CD4-positive, alpha-beta T cell treated with Interleukin-12 subunit alpha and Interleukin-12 subunit beta, for 1 hour (primary cell): ENCODE measurements around the gene ZBTB16.

Experiments used
- DNase-seq: peaks from one replicate; pipeline ENCODE4 v3.0.0-alpha.2; 2020

Gene ZBTB16

GRCh38 chr11:114250993-114251814 is 191.7 kb downstream of the ZBTB16 start:
- no peak for DNase-seq

GRCh38 chr11:114251815-114252337 is 192.4 kb downstream of the ZBTB16 start:
- DNase-seq = no peak

- DNase-seq = no peak
Observed at GRCh38 chr11:114252767-114253166, 193.3 kb downstream of the ZBTB16 start.

GRCh38 chr11:114253771-114254170 is 194.3 kb downstream of the ZBTB16 start:
- DNase-seq = no peak

GRCh38 chr11:114254571-114255146 is 195.1 kb downstream of the ZBTB16 start:
- DNase-seq = no peak

GRCh38 chr11:114255289-114255688 is 195.8 kb downstream of the ZBTB16 start:
- no peak for DNase-seq

GRCh38 chr11:114256176-114256966 is 196.9 kb downstream of the ZBTB16 start:
- no peak for DNase-seq

- DNase-seq = no peak
Observed at GRCh38 chr11:114256967-114257286, 197.4 kb downstream of the ZBTB16 start.

GRCh38 chr11:114257621-114258558 is 198.4 kb downstream of the ZBTB16 start:
- DNase-seq = no peak

GRCh38 chr11:114258696-114259095 is 199.2 kb downstream of the ZBTB16 start:
- no peak for DNase-seq

GRCh38 chr11:114259124-114259526 is 199.6 kb downstream of the ZBTB16 start:
- DNase-seq = no peak

- no peak for DNase-seq
Observed at GRCh38 chr11:114259551-114259983, 200.1 kb downstream of the ZBTB16 start.

- DNase-seq = no peak
Observed at GRCh38 chr11:114260077-114260476, 200.6 kb downstream of the ZBTB16 start.

- no peak for DNase-seq
Observed at GRCh38 chr11:114260483-114260882, 201.0 kb downstream of the ZBTB16 start.

- DNase-seq = no peak
Observed at GRCh38 chr11:114261791-114262190, 202.3 kb downstream of the ZBTB16 start.

GRCh38 chr11:114262681-114263512 is 203.4 kb downstream of the ZBTB16 start:
- peak; percentile 26 for DNase-seq

- DNase-seq = no peak
Observed at GRCh38 chr11:114263513-114264170, 204.1 kb downstream of the ZBTB16 start.

- no peak for DNase-seq
Observed at GRCh38 chr11:114264381-114264780, 204.9 kb downstream of the ZBTB16 start.

GRCh38 chr11:114265122-114265878 is 205.8 kb downstream of the ZBTB16 start:
- no peak for DNase-seq

- DNase-seq = no peak
Observed at GRCh38 chr11:114269498-114269897, 210.0 kb downstream of the ZBTB16 start.
